Measurements from ENCODE around the gene ELL3. TPM values are rescaled to one million over a fixed set of nuclear protein-coding genes. Genes with fewer than 3 reads are reported as not detected.

ELL3 gene
- total and polyA plus RNA-seq, 4 experiments from 2014 or later = 1.1 to 2.6 (median 1.5) TPM

GRCh38 chr15:43774062-43774461 is 2.7 kb downstream of the ELL3 start:
- H3K4me1 ChIP-seq (ENCODE audit: insufficient read depth, low read length) = peaks cover 16% of the 10 kb centered on the region
- no peaks in the 10 kb centered on the region for H3K27me3 ChIP-seq (ENCODE audit: insufficient read depth, low read length)
- H3K27ac ChIP-seq (ENCODE audit: low read depth, low read length) = no peak overlapping the region
- peaks cover 8 to 21% (median 14%) of the 10 kb centered on the region in 4 donors for H3K4me1 Mint-ChIP-seq
- no peak overlapping the region for H3K4me3 ChIP-seq (ENCODE audit: low read length in 2 of 2)
- peak overlapping the region in 5 of 7 donors; percentile 2 to 97 (median 65) for H3K27ac Mint-ChIP-seq
- intact Hi-C loops (cut with micrococcal nuclease) = no loop called here
- H3K4me3 Mint-ChIP-seq = peak overlapping the region in 1 of 8 donors; percentile 10
- H3K9me3 Mint-ChIP-seq = peaks cover 0 to 4% (median 0%) of the 10 kb centered on the region in 8 donors
- H3K27me3 Mint-ChIP-seq = no peaks in the 10 kb centered on the region
- peaks cover 27 to 52% of the 10 kb centered on the region in 2 donors for H3K36me3 Mint-ChIP-seq
- CTCF ChIA-PET (ENCODE audit: partially characterized antibody) = interaction anchor here (0.7 to 1.8 kb wide), 3 partner anchors 15 to 54 kb away, joined by 3 to 4 read pairs (median 3); no protein-coding TSS in a partner anchor
- no peaks in the 10 kb centered on the region for H3K9me3 ChIP-seq (ENCODE audit: control insufficient read depth in 1 of 2, low read length in 2 of 2)
- peaks cover 40% of the 10 kb centered on the region for H3K36me3 ChIP-seq (ENCODE audit: insufficient read depth, low read length)
- DNase-seq = no peak
- POLR2A ChIA-PET (ENCODE audit: partially characterized antibody) = interaction anchor here (1.1 to 1.8 kb wide), 2 partner anchors 10 to 19 kb away, joined by 3 read pairs; no protein-coding TSS in a partner anchor

GRCh38 chr15:43772624-43773023 is 4.1 kb downstream of the ELL3 start:
- Histone ChIP-seq H3K27ac (ENCODE audit: low read depth, low read length) (no peak overlapping the region), H3K27me3 (ENCODE audit: insufficient read depth, low read length) (no peaks in the 10 kb centered on the region), H3K36me3 (ENCODE audit: insufficient read depth, low read length) (peaks cover 50% of the 10 kb centered on the region), H3K9me3 (ENCODE audit: control insufficient read depth in 1 of 2, low read length in 2 of 2) (no peaks in the 10 kb centered on the region), H3K4me1 (ENCODE audit: insufficient read depth, low read length) (peaks cover 8% of the 10 kb centered on the region), H3K4me3 (ENCODE audit: low read length in 2 of 2) (no peak overlapping the region)
- Mint-ChIP-seq H3K27me3 (no peaks in the 10 kb centered on the region), H3K36me3 (peaks cover 32 to 67% of the 10 kb centered on the region in 2 donors), H3K27ac (peak overlapping the region in 1 of 7 donors; percentile 63), H3K4me3 (no peak overlapping the region), H3K4me1 (peaks cover 5 to 20% (median 9%) of the 10 kb centered on the region in 4 donors), H3K9me3 (no peaks in the 10 kb centered on the region)
- ChIA-PET CTCF (ENCODE audit: partially characterized antibody) (interaction anchor here (1.5 kb wide), 1 partner anchor 11 kb away, joined by 4 read pairs; no protein-coding TSS in a partner anchor), POLR2A (ENCODE audit: partially characterized antibody) (interaction anchor here (1.7 kb wide), 1 partner anchor 26 kb away, joined by 4 read pairs; the partner anchor contains the start of gene PDIA3)
- intact Hi-C loops (cut with micrococcal nuclease) = no loop called here
- no peak for DNase-seq

- POLR2A ChIA-PET (ENCODE audit: partially characterized antibody) = interaction anchor here (1.5 to 1.8 kb wide), 3 partner anchors 21 to 26 kb away, joined by 4 to 7 read pairs (median 6); partner anchors contain the start of genes PDIA3 and SERF2
- CTCF ChIA-PET (ENCODE audit: partially characterized antibody) = interaction anchor here (1.0 to 2.2 kb wide), 3 partner anchors 11 to 29 kb away, joined by 4 to 10 read pairs (median 5); no protein-coding TSS in a partner anchor
- no peaks in the 10 kb centered on the region for H3K9me3 ChIP-seq (ENCODE audit: control insufficient read depth in 1 of 2, low read length in 2 of 2)
- DNase-seq = no peak
- no peaks in the 10 kb centered on the region for H3K27me3 ChIP-seq (ENCODE audit: insufficient read depth, low read length)
- Mint-ChIP-seq H3K27me3 (no peaks in the 10 kb centered on the region), H3K9me3 (no peaks in the 10 kb centered on the region), H3K4me1 (peaks cover 2 to 13% (median 4%) of the 10 kb centered on the region in 4 donors), H3K4me3 (no peak overlapping the region), H3K27ac (peak overlapping the region in 4 of 7 donors; percentile 9 to 63 (median 40)), H3K36me3 (peaks cover 32 to 65% of the 10 kb centered on the region in 2 donors)
- peaks cover 6% of the 10 kb centered on the region for H3K4me1 ChIP-seq (ENCODE audit: insufficient read depth, low read length)
- intact Hi-C loops (cut with micrococcal nuclease) = no loop called here
- H3K27ac ChIP-seq (ENCODE audit: low read depth, low read length) = no peak overlapping the region
- no peak overlapping the region for H3K4me3 ChIP-seq (ENCODE audit: low read length in 2 of 2)
- peaks cover 51% of the 10 kb centered on the region for H3K36me3 ChIP-seq (ENCODE audit: insufficient read depth, low read length)
Observed at GRCh38 chr15:43771816-43772215, 5.0 kb downstream of the ELL3 start.

GRCh38 chr15:43769584-43770228 is 7.1 kb downstream of the ELL3 start:
- Mint-ChIP-seq H3K36me3 (peaks cover 38 to 82% of the 10 kb centered on the region in 2 donors), H3K4me3 (no peak overlapping the region), H3K4me1 (peaks cover 0 to 7% (median 2%) of the 10 kb centered on the region in 4 donors), H3K27ac (peak overlapping the region in 6 of 7 donors; percentile 6 to 79 (median 60)), H3K9me3 (no peaks in the 10 kb centered on the region), H3K27me3 (no peaks in the 10 kb centered on the region)
- H3K4me1 ChIP-seq (ENCODE audit: insufficient read depth, low read length) = no peaks in the 10 kb centered on the region
- intact Hi-C loops (cut with micrococcal nuclease) = loop anchor here (1.0 to 2.0 kb wide), 2 partner anchors 8 to 23 kb away; partner anchors contain the start of gene PDIA3
- H3K4me3 ChIP-seq (ENCODE audit: low read length in 2 of 2) = no peak overlapping the region
- H3K9me3 ChIP-seq (ENCODE audit: control insufficient read depth in 1 of 2, low read length in 2 of 2) = no peaks in the 10 kb centered on the region
- POLR2A ChIA-PET (ENCODE audit: partially characterized antibody) = interaction anchor here (0.9 to 1.7 kb wide), 3 partner anchors 14 to 31 kb away, joined by 3 to 9 read pairs (median 3); partner anchors contain the start of genes HYPK and SERINC4
- H3K27ac ChIP-seq (ENCODE audit: low read depth, low read length) = no peak overlapping the region
- DNase-seq = peak; percentile 50 to 59 (median 55)
- no peaks in the 10 kb centered on the region for H3K27me3 ChIP-seq (ENCODE audit: insufficient read depth, low read length)
- H3K36me3 ChIP-seq (ENCODE audit: insufficient read depth, low read length) = peaks cover 72% of the 10 kb centered on the region
- CTCF ChIA-PET (ENCODE audit: partially characterized antibody) = interaction anchor here (0.6 to 2.2 kb wide), 11 partner anchors 7 to 985 kb away, joined by 3 to 15 read pairs (median 5); partner anchors contain the start of genes ELL3, HYPK, SERF2 and SERINC4

- no peaks in the 10 kb centered on the region for H3K27me3 Mint-ChIP-seq
- H3K27ac ChIP-seq (ENCODE audit: low read depth, low read length) = no peak overlapping the region
- H3K4me3 Mint-ChIP-seq = no peak overlapping the region
- no peak for DNase-seq
- POLR2A ChIA-PET (ENCODE audit: partially characterized antibody) = interaction anchor here (1.1 to 1.7 kb wide), 2 partner anchors 11 kb away, joined by 3 to 6 read pairs; no protein-coding TSS in a partner anchor
- CTCF ChIA-PET (ENCODE audit: partially characterized antibody) = interaction anchor here (2.3 kb wide), 1 partner anchor 10 kb away, joined by 5 read pairs; no protein-coding TSS in a partner anchor
- H3K4me1 Mint-ChIP-seq = peaks cover 0 to 4% (median 0%) of the 10 kb centered on the region in 4 donors
- no peaks in the 10 kb centered on the region for H3K4me1 ChIP-seq (ENCODE audit: insufficient read depth, low read length)
- no peaks in the 10 kb centered on the region for H3K9me3 ChIP-seq (ENCODE audit: control insufficient read depth in 1 of 2, low read length in 2 of 2)
- peaks cover 61% of the 10 kb centered on the region for H3K36me3 ChIP-seq (ENCODE audit: insufficient read depth, low read length)
- no peak overlapping the region for H3K4me3 ChIP-seq (ENCODE audit: low read length in 2 of 2)
- H3K36me3 Mint-ChIP-seq = peaks cover 42 to 72% of the 10 kb centered on the region in 2 donors
- intact Hi-C loops (cut with micrococcal nuclease) = no loop called here
- peak overlapping the region in 6 of 7 donors; percentile 16 to 83 (median 38) for H3K27ac Mint-ChIP-seq
- no peaks in the 10 kb centered on the region for H3K27me3 ChIP-seq (ENCODE audit: insufficient read depth, low read length)
- no peaks in the 10 kb centered on the region for H3K9me3 Mint-ChIP-seq
Observed at GRCh38 chr15:43763819-43764446, 12.8 kb downstream of the ELL3 start.

- H3K4me3 Mint-ChIP-seq = no peak overlapping the region
- peaks cover 44 to 63% of the 10 kb centered on the region in 2 donors for H3K36me3 Mint-ChIP-seq
- Histone ChIP-seq H3K27me3 (ENCODE audit: insufficient read depth, low read length) (no peaks in the 10 kb centered on the region), H3K4me3 (ENCODE audit: low read length in 2 of 2) (no peak overlapping the region), H3K36me3 (ENCODE audit: insufficient read depth, low read length) (peaks cover 59% of the 10 kb centered on the region), H3K4me1 (ENCODE audit: insufficient read depth, low read length) (no peaks in the 10 kb centered on the region), H3K27ac (ENCODE audit: low read depth, low read length) (no peak overlapping the region), H3K9me3 (ENCODE audit: control insufficient read depth in 1 of 2, low read length in 2 of 2) (no peaks in the 10 kb centered on the region)
- peak overlapping the region in 3 of 7 donors; percentile 11 to 64 (median 36) for H3K27ac Mint-ChIP-seq
- H3K4me1 Mint-ChIP-seq = peaks cover 0 to 4% (median under 1%) of the 10 kb centered on the region in 4 donors
- no peaks in the 10 kb centered on the region for H3K27me3 Mint-ChIP-seq
- H3K9me3 Mint-ChIP-seq = no peaks in the 10 kb centered on the region
- intact Hi-C loops (cut with micrococcal nuclease) = no loop called here
- POLR2A ChIA-PET (ENCODE audit: partially characterized antibody) = no interaction called here
- DNase-seq = no peak
- CTCF ChIA-PET (ENCODE audit: partially characterized antibody) = no interaction called here
Observed at GRCh38 chr15:43762824-43763223, 13.9 kb downstream of the ELL3 start.

All from CD4-positive, alpha-beta memory T cell (primary cell).